ENCODE measurements around the gene ASPSCR1. TPM values are rescaled to one million over a fixed set of nuclear protein-coding genes. Genes with fewer than 3 reads are reported as not detected.

ASPSCR1 gene
- total RNA-seq, 1 experiment from 2014 or later: 51.0 TPM

- TF ChIP-seq SRF (IDR thresholded peaks at IDR 0.05; ENCODE audit: low read depth) (no peak), EZH2phosphoT487 (IDR thresholded peaks at IDR 0.05; ENCODE audit: borderline replicate concordance) (no peak), CEBPB (IDR thresholded peaks at IDR 0.05; ENCODE audit: low read depth) (no peak), JUND (IDR thresholded peaks at IDR 0.05) (no peak), EGR1 (IDR thresholded peaks at IDR 0.05; ENCODE audit: low read depth) (no peak), POLR2AphosphoS5 (IDR thresholded peaks at IDR 0.05; ENCODE audit: low read depth, low read length) (no peak), REST (IDR thresholded peaks at IDR 0.05; ENCODE audit: low read depth) (no peak)
Observed at GRCh38 chr17:82005701-82006348, 28.4 kb downstream of the ASPSCR1 start (continued).

- H3K27me3 ChIP-seq (ENCODE audit: insufficient read depth, low read length): no peaks in the 10 kb centered on the region
- RAD21 ChIA-PET (ENCODE audit: low non-redundant PET in 1 of 2, low total read pairs in 2 of 2, uncharacterized antibody in 2 of 2, unreplicated experiment in 2 of 2): no interaction called here
Observed at GRCh38 chr17:82006468-82007227, 29.2 kb downstream of the ASPSCR1 start.

More at GRCh38 chr17:82006468-82007227, 29.2 kb downstream of the ASPSCR1 start:
- no peaks in the 10 kb centered on the region for H3K9me2 ChIP-seq (ENCODE audit: insufficient read depth)
- H3K4me3 ChIP-seq (replicated peaks in 1 of 2; ENCODE audit: low read depth in 1 of 2, low read length in 2 of 2): no peak overlapping the region
- BruUV-seq (replicated peaks): no TSS peak
- peaks cover 32 to 39% of the 10 kb centered on the region in 2 experiments for H3K4me1 ChIP-seq (ENCODE audit: control insufficient read depth in 1 of 2, insufficient read depth in 2 of 2, low read length in 2 of 2)
- no peak overlapping the region for H2AFZ ChIP-seq (ENCODE audit: low read depth, low read length, poor library complexity, severe bottlenecking)
- ChIA-PET POLR2A (no interaction called here), CTCF (no interaction called here)
- H4K20me1 ChIP-seq (ENCODE audit: insufficient read depth): no peaks in the 10 kb centered on the region
- H3K36me3 ChIP-seq (ENCODE audit: control insufficient read depth in 1 of 2, insufficient read depth in 2 of 2, low read length in 2 of 2): no peaks in the 10 kb centered on the region
- TF ChIP-seq POLR2AphosphoS5 (IDR thresholded peaks at IDR 0.05; ENCODE audit: low read depth, low read length): no peak
- no peak for TF ChIP-seq MAX (IDR thresholded peaks at IDR 0.05)
- peak overlapping the region; percentile 10; the same call in 1 of the 2 replicates for H3K27ac ChIP-seq (ENCODE audit: low read depth, low read length)
- H3K79me2 ChIP-seq (ENCODE audit: insufficient read depth, low read length): no peaks in the 10 kb centered on the region
- ATAC-seq (no peak), DNase-seq (ENCODE audit: low read depth, low spot score) (no peak)
- no peak overlapping the region for H3K4me2 ChIP-seq (ENCODE audit: low read length)
- intact Hi-C loops (cut with micrococcal nuclease): no loop called here
- peak overlapping the region; percentile 11; the same call in 1 of the 2 replicates for H3K9ac ChIP-seq (ENCODE audit: low read length)
- no peaks in the 10 kb centered on the region for H3K9me3 ChIP-seq (ENCODE audit: control insufficient read depth in 1 of 2, insufficient read depth in 1 of 2, low read depth in 1 of 2, low read length in 2 of 2)

Data from HCT116 (cell line).